Mesodermal cell (in vitro differentiated cells): ENCODE measurements around the gene PHLDB2.

Experiments
- H3K27ac ChIP-seq: 2 replicates; pipeline ENCODE4 v1.7.0; 2013; ENCODE audit warnings: mild to moderate bottlenecking, low read depth, low read length, moderate library complexity; ENCODE audit not compliant: severe bottlenecking
- H3K36me3 ChIP-seq: 2 replicates; pipeline ENCODE4 v1.7.1; 2013; ENCODE audit warnings: mild to moderate bottlenecking, low read length, moderate library complexity; ENCODE audit not compliant: control insufficient read depth, insufficient read depth
- H3K4me1 ChIP-seq: one replicate; pipeline ENCODE4 v1.7.1; 2013; ENCODE audit warnings: mild to moderate bottlenecking, low read length; ENCODE audit not compliant: insufficient read depth, control insufficient read depth, poor library complexity, severe bottlenecking
- H3K4me3 ChIP-seq: 2 replicates; pipeline ENCODE4 v1.7.0; 2013; ENCODE audit warnings: low read length, control low read depth, mild to moderate bottlenecking; ENCODE audit not compliant: insufficient read depth, poor library complexity, severe bottlenecking; ENCODE audit errors: extremely low read depth
- H3K9me3 ChIP-seq: 2 replicates; pipeline ENCODE4 v1.7.1; 2013; ENCODE audit warnings: mild to moderate bottlenecking, low read length, moderate library complexity; ENCODE audit not compliant: control insufficient read depth
- WGBS, 2 experiments: methylation state at CpG; one replicate each; pipeline ENCODE4 v1.1.5; 2013; ENCODE audit warnings: missing lambda C conversion rate in 2 of 2; ENCODE audit not compliant: insufficient coverage in 2 of 2; 5-methylcytosine and 5-hydroxymethylcytosine counted together

PHLDB2 gene

GRCh38 chr3:111904376-111905241 lies 45.5 kb downstream of the PHLDB2 start:
- WGBS, 2 experiments: 90 to 94% methylated on average over 2 of the region's 4 CpGs
- peaks cover 61% of the 10 kb centered on the region for H3K36me3 ChIP-seq
- H3K9me3 ChIP-seq: peaks cover 7% of the 10 kb centered on the region
- H3K4me3 ChIP-seq: no peak overlapping the region
- no peak overlapping the region for H3K27ac ChIP-seq
- H3K4me1 ChIP-seq: peaks cover 19% of the 10 kb centered on the region

- no peak overlapping the region for H3K4me3 ChIP-seq
- H3K9me3 ChIP-seq: no peaks in the 10 kb centered on the region
- WGBS, 2 experiments: no CpG with 5 or more reads among the region's 2 CpGs
- H3K36me3 ChIP-seq: peaks cover 48% of the 10 kb centered on the region
- peaks cover 36% of the 10 kb centered on the region for H3K4me1 ChIP-seq
- H3K27ac ChIP-seq: no peak overlapping the region
These were observed 47.6 kb downstream of the PHLDB2 start for GRCh38 chr3:111906656-111907055.

GRCh38 chr3:111907151-111907550 lies 48.1 kb downstream of the PHLDB2 start:
- H3K4me3 ChIP-seq: no peak overlapping the region
- H3K36me3 ChIP-seq: peaks cover 48% of the 10 kb centered on the region
- peaks cover 36% of the 10 kb centered on the region for H3K4me1 ChIP-seq
- H3K9me3 ChIP-seq: no peaks in the 10 kb centered on the region
- H3K27ac ChIP-seq: no peak overlapping the region
- 94 to 100% methylated on average over 2 to 3 of the region's 4 CpGs for WGBS, 2 experiments

GRCh38 chr3:111910806-111911205 lies 51.7 kb downstream of the PHLDB2 start:
- H3K4me3 ChIP-seq: no peak overlapping the region
- peak overlapping the region; percentile 6 for H3K27ac ChIP-seq
- H3K4me1 ChIP-seq: peaks cover 33% of the 10 kb centered on the region
- 100% methylated on average over 1 of the region's 2 CpGs; no CpG with 5 or more reads in 1 of the 2 experiments for WGBS, 2 experiments
- H3K36me3 ChIP-seq: peaks cover 52% of the 10 kb centered on the region
- H3K9me3 ChIP-seq: no peaks in the 10 kb centered on the region

GRCh38 chr3:111911446-111911845 lies 52.4 kb downstream of the PHLDB2 start:
- Histone ChIP-seq H3K27ac (no peak overlapping the region), H3K4me1 (peaks cover 38% of the 10 kb centered on the region), H3K36me3 (peaks cover 55% of the 10 kb centered on the region), H3K9me3 (no peaks in the 10 kb centered on the region), H3K4me3 (no peak overlapping the region)
- WGBS, 2 experiments: 93 to 98% methylated on average over 2 to 3 of the region's 3 CpGs

- peaks cover 48% of the 10 kb centered on the region for H3K36me3 ChIP-seq
- WGBS, 2 experiments: 49 to 67% methylated on average over 4 to 5 of the region's 8 CpGs
- H3K4me3 ChIP-seq: no peak overlapping the region
- no peaks in the 10 kb centered on the region for H3K9me3 ChIP-seq
- peak overlapping the region; percentile 16 for H3K27ac ChIP-seq
- H3K4me1 ChIP-seq: peaks cover 51% of the 10 kb centered on the region
These were observed 54.2 kb downstream of the PHLDB2 start for GRCh38 chr3:111913163-111913763.

GRCh38 chr3:111915905-111916304 lies 56.8 kb downstream of the PHLDB2 start:
- peaks cover 64% of the 10 kb centered on the region for H3K36me3 ChIP-seq

GRCh38 chr3:111917300-111917699 lies 58.2 kb downstream of the PHLDB2 start:
- Histone ChIP-seq H3K4me3 (no peak overlapping the region), H3K36me3 (peaks cover 78% of the 10 kb centered on the region), H3K27ac (peak overlapping the region; percentile 55), H3K9me3 (no peaks in the 10 kb centered on the region), H3K4me1 (peaks cover 37% of the 10 kb centered on the region)
- WGBS, 2 experiments: 20 to 25% methylated on average over 1 of the region's 1 CpG

More at GRCh38 chr3:111915905-111916304, 56.8 kb downstream of the PHLDB2 start:
- 33 to 46% methylated on average over 1 to 3 of the region's 3 CpGs for WGBS, 2 experiments
- Histone ChIP-seq H3K27ac (no peak overlapping the region), H3K4me3 (no peak overlapping the region), H3K4me1 (peaks cover 41% of the 10 kb centered on the region), H3K9me3 (no peaks in the 10 kb centered on the region)

GRCh38 chr3:111919370-111920065 lies 60.5 kb downstream of the PHLDB2 start:
- Histone ChIP-seq H3K27ac (no peak overlapping the region), H3K9me3 (no peaks in the 10 kb centered on the region), H3K4me1 (peaks cover 27% of the 10 kb centered on the region), H3K4me3 (no peak overlapping the region), H3K36me3 (peaks cover 85% of the 10 kb centered on the region)
- 86 to 93% methylated on average over 5 to 7 of the region's 9 CpGs for WGBS, 2 experiments

GRCh38 chr3:111921181-111921580 lies 62.1 kb downstream of the PHLDB2 start:
- H3K9me3 ChIP-seq: no peaks in the 10 kb centered on the region

More at GRCh38 chr3:111921181-111921580, 62.1 kb downstream of the PHLDB2 start:
- Histone ChIP-seq H3K27ac (no peak overlapping the region), H3K4me3 (no peak overlapping the region), H3K36me3 (peaks cover 89% of the 10 kb centered on the region), H3K4me1 (peaks cover 19% of the 10 kb centered on the region)
- no CpG with 5 or more reads among the region's 1 CpG for WGBS, 2 experiments
